ENCODE measurements around the gene CCDC68.
"Not testable (repeated sequence)": the region's sequence is repeated elsewhere in the genome, so short reads cannot be mapped to it uniquely, and the experiment has no call there.

The CCDC68 gene, protein sequence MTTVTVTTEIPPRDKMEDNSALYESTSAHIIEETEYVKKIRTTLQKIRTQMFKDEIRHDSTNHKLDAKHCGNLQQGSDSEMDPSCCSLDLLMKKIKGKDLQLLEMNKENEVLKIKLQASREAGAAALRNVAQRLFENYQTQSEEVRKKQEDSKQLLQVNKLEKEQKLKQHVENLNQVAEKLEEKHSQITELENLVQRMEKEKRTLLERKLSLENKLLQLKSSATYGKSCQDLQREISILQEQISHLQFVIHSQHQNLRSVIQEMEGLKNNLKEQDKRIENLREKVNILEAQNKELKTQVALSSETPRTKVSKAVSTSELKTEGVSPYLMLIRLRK

GRCh38 chr18:54958704-54959625 lies at the start of gene CCDC68:
Gene CCDC68 (minus strand): TSS chr18:54959461. CDS start chr18:54942791, 16,670 bp downstream.
- no peak for DNase-seq (ENCODE audit: low read depth in 3 of 3)

DNA sequence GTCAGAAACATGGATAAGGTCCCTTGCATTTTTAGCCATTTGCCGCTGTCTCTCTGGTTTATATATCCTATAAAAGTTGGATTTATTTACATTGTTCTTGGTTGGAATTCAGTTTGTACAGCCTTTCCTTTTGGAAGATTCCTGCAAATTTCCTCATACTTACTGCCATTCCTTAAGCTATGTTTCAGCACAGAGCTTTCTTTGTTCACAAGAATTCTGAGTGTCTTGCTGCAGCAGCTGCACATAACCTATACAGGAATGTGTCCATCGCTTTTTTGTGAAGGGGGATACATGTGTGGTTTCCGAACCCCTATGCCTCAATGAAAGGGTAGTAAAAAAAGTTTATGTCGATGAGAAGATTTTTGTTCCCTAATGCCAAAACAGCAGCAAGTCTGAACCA lies 48.3 kb upstream of the CCDC68 start:
- DNase-seq (ENCODE audit: low read depth in 3 of 3), result no peak

DNA sequence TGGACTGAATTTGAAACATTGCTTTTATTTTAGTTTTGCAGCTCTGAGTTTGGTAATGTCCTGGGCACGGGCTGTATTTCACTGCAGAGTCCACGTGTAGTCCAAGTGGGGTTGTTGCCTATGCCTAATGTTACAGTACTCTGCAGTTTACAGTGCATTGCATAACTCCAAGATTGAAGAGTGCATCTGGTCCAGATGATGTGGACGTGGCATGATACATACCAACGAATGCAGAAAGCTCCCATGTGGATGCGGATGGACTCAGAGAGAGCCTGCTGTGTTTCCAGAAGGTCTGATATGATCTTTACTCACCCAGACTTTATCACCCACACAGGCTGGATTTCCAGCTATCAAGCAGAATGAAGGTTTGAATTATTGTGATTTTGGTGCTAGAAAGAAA lies 44.4 kb upstream of the CCDC68 start:
- DNase-seq (ENCODE audit: low read depth in 3 of 3), result no peak

- no peak for DNase-seq (ENCODE audit: low read depth in 3 of 3)
These were observed 43.0 kb upstream of the CCDC68 start for GRCh38 chr18:55002261-55002660.

GRCh38 chr18:55001394-55002024 lies 42.2 kb upstream of the CCDC68 start:
- no peak for DNase-seq (ENCODE audit: low read depth in 3 of 3)

- no peak for DNase-seq (ENCODE audit: low read depth in 3 of 3)
These were observed 41.3 kb upstream of the CCDC68 start for GRCh38 chr18:55000529-55000928.

DNA sequence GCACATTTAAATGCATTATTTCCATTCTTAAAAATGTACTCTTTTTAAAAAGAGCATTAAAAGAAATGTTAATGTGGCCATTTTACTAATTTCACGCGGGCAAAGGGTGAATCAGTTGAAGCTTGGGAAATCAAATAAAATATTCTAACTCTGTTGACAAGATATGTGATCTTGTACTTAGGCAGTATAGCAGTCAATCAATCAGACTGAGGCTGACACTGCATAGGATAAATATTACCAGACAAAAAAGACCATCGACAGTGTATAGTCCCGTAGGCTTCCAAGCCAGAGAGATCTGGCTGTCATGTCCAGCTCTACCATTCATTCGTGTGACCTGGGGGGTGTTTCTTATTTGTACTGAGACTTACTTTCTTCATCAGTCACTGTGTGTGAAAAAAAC lies 39.8 kb upstream of the CCDC68 start:
- no peak for DNase-seq (ENCODE audit: low read depth in 3 of 3)

DNA sequence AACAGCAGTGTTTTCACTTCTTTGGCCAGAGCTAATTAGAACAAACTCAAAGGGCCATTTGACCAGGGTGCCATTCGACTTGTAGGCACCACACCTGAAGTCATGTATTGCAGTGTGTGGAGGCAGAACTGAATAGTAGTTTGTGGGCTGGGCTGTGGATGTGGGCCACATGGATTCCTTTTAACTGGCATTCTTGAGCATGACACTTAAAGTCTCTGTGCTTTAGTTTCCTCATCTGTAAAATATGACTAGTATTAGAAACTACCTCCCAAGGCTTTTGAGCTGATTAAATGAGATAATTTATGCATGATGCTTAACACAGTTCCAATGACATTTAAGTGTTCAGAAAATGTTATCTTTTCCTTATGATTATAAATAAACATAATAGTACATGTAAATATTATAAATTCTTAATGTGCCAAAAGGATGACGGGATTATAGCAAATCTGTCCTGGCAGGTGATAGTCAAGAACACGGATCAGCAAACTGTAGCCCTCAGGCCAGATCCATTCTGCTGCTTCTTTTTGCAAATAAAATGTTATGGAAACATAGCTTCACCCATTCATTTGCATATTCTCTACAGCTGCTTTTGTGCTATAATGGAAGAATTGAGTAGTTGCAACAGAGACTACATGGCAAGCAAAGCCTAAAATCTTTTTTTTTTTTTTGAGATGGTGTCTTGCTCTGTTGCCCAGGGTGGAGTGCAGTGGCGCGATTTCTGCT lies 36.3 kb upstream of the CCDC68 start:
- DNase-seq (ENCODE audit: low read depth in 3 of 3), result no peak

DNA sequence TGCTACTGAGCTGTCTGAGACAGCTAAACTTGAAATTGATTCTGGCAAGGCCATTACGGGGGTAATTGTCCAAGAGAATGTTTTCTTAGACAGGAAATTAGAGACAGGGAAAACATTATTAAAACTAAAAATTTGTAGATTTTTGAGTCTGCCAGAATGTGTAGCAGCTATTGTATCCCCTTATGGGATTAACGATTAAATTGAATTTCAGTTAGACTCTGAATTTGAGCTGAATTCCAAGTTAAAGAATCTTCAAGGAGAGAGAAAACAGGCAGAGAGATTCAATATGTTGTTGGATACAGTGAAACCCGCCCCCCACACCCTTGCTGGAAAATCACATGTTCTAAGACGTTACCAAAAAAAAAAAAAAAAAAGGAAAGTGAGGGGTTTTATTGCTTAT lies 32.7 kb upstream of the CCDC68 start:
- DNase-seq (ENCODE audit: low read depth in 3 of 3), result no peak

DNA sequence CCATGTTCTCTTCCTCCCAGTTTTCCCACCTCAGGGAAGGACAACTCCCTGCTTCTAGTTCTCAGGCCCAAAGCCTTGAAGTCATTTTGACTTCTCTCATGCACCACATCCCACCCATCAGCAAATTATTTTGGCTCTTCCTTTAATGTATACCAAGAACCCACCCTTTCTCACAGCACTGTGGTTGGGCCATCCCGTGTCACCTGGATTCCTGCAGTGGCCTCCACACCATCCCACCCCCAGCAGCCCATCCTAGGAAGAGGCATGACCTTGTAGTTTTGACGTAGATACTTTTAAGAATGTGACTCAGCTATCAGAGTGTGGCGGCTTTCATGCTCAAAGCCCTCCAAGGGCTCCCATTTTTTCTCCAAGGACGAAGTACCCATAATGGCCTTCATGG lies 25.6 kb upstream of the CCDC68 start:
- DNase-seq (ENCODE audit: low read depth in 3 of 3), result no peak

DNA sequence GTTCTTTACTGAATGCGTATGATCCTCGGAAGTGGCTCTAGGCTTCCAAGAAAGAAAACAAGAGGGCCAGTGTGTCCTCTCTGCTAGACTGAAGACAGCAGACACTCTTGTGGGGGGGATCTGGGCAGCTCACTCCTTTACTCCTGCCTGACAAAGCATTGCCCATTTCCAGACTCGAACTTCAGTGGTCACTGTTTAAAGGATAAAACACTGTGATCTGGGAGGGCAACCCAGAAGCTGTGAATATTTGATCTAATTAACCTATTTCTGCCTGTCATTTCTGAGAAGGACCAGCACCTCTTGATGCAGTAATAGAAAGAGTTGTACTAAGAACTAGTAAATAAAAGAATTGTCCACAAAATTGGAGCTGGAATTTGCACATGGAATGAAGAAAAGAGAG lies 24.5 kb upstream of the CCDC68 start:
- DNase-seq (ENCODE audit: low read depth in 3 of 3), result no peak

- no peak for DNase-seq (ENCODE audit: low read depth in 3 of 3)
These were observed 23.9 kb upstream of the CCDC68 start for GRCh38 chr18:54983041-54983686.

DNA sequence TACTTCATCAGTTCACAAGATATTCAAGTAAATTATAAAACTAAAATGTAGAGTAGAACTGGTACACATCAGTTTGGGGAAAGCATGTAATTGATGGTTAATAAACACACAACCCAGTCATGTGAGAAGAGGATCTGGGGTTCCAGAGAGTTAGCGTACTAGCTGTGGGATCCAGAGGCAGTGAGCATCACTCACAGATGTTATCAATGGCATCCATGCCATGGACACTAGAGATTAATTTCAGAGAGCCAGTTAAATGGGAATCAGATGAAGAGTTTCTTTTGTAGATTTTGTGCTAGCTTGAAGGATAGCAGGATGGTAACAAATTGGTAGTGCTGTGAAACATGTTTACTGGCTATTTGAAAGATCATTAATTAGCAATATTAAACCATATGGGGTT lies 21.8 kb upstream of the CCDC68 start:
- DNase-seq (ENCODE audit: low read depth in 3 of 3), result no peak

GRCh38 chr18:54975598-54975997 lies 16.3 kb upstream of the CCDC68 start:
- no peak for DNase-seq (ENCODE audit: low read depth in 3 of 3)

DNA sequence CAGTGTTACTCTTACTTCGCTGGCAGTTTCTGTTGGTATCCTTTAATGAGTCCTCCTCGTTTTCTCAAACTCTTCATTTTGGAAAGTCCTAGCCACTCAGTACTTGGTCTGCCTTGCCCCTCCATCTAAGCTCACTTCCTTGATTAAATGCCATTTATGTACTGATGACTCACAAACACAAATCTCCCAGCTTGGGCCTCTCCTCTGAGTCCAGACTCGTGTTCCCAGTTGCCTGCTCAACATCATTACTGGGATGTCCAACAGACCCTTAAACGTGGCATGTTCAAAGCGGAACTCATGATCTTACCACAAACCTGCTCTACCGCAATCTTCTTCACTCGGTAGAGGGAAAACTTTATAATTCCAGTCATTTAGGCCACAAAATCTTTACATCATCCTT lies 13.8 kb upstream of the CCDC68 start:
- DNase-seq (ENCODE audit: low read depth in 3 of 3), result no peak

DNA sequence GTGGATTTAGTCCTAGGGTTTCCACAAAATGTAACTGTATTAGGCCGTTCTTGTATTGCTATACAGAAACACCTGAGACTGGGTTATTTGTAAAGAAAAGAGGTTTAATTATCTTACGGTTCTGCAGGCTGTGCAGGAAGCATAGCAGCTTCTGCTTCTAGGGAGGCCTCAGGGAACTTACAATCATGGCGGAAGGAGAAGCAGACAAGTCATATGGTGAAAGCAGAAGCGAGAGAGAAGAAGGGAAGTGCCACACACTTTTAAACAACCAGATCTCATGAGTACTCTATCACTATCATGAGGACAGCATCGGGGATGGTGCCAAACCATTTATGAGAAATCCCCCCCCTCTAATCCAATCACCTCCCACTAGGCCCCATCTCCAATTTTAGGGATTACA lies 9.5 kb upstream of the CCDC68 start:
- no peak for DNase-seq (ENCODE audit: low read depth in 3 of 3)

- not testable (repeated sequence) for DNase-seq (ENCODE audit: low read depth in 3 of 3)
These were observed 9.0 kb upstream of the CCDC68 start for GRCh38 chr18:54968237-54968636.

GRCh38 chr18:54967786-54968185 lies 8.5 kb upstream of the CCDC68 start:
- DNase-seq (ENCODE audit: low read depth in 3 of 3), result no peak

DNA sequence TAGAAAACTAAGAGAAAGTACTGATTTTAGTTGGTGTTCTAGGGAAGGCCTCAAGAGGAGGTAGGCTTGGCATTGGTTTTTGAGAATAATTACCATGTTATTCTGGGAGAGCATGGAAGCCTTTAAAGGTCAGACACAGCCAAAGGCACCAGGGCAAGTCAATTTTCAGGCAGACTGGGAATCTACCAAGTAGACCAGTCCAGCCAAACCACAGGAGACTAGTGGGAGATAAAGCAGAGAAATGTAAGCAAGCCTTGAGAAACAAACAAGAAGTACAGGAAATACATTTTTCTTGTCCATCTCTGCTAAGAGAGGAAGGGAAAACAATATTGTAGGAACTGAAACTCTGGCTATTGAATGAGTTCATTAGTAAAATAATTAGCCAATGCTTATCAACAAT lies 5.5 kb upstream of the CCDC68 start:
- no peak for DNase-seq (ENCODE audit: low read depth in 3 of 3)

GRCh38 chr18:54962919-54963645 lies 3.8 kb upstream of the CCDC68 start:
- no peak for DNase-seq (ENCODE audit: low read depth in 3 of 3)

GRCh38 chr18:54961868-54962267 lies 2.6 kb upstream of the CCDC68 start:
- DNase-seq (ENCODE audit: low read depth in 3 of 3), result no peak
